Progenitor cell of endocrine pancreas (in vitro differentiated cells): Measurements from ENCODE around the gene RNF11. TPM values are rescaled to one million over a fixed set of nuclear protein-coding genes. Genes with fewer than 3 reads are reported as not detected.

Source experiments
- DNase-seq: peaks from one replicate; pipeline ENCODE4 v3.0.0; 2021; ENCODE audit warnings: low spot score; ENCODE audit not compliant: unreplicated experiment
- H3K27ac Mint-ChIP-seq: 2 replicates; pipeline ENCODE4 v1.8.0; 2021; ENCODE audit warnings: mild to moderate bottlenecking, moderate library complexity, mixed read lengths
- H3K27me3 Mint-ChIP-seq: 2 replicates; pipeline ENCODE4 v1.8.0; 2021; ENCODE audit warnings: mixed read lengths
- H3K36me3 Mint-ChIP-seq: 2 replicates; pipeline ENCODE4 v1.8.0; 2022; ENCODE audit warnings: mixed read lengths; ENCODE audit not compliant: insufficient read depth
- H3K4me1 Mint-ChIP-seq: 2 replicates; pipeline ENCODE4 v1.8.0; 2021; ENCODE audit warnings: low read depth, mixed read lengths
- H3K4me3 Mint-ChIP-seq: 2 replicates; pipeline ENCODE4 v1.8.0; 2021; ENCODE audit warnings: low read depth, mild to moderate bottlenecking, moderate library complexity, mixed read lengths
- H3K9me3 Mint-ChIP-seq: 2 replicates; pipeline ENCODE4 v1.8.0; 2021; ENCODE audit warnings: low read depth, mixed read lengths
- total RNA-seq: library from RNA; stranded (reverse); gene quantifications from 2 replicates; pipeline ENCODE4 v1.2.1, GENCODE V29; 2021
- TF ChIP-seq, protein P1 (sequence below): fragments of 200-600 bp; sonication (generic); IDR thresholded peaks from one replicate; pipeline ENCODE4 v1.5.0; 2021; ENCODE audit warnings: antibody characterized with exemption, mild to moderate bottlenecking; ENCODE audit not compliant: unreplicated experiment

The RNF11 gene
- total RNA-seq, 1 donor from 2014 or later: 67.5 TPM

GRCh38 chr1:51299981-51300670 lies 64.1 kb downstream of the RNF11 start:
- Mint-ChIP-seq H3K4me3 (no peak overlapping the region), H3K4me1 (peaks cover 4% of the 10 kb centered on the region), H3K9me3 (no peaks in the 10 kb centered on the region), H3K27me3 (no peaks in the 10 kb centered on the region), H3K27ac (no peak overlapping the region), H3K36me3 (peaks cover 6% of the 10 kb centered on the region)
- TF ChIP-seq, protein P1, sequence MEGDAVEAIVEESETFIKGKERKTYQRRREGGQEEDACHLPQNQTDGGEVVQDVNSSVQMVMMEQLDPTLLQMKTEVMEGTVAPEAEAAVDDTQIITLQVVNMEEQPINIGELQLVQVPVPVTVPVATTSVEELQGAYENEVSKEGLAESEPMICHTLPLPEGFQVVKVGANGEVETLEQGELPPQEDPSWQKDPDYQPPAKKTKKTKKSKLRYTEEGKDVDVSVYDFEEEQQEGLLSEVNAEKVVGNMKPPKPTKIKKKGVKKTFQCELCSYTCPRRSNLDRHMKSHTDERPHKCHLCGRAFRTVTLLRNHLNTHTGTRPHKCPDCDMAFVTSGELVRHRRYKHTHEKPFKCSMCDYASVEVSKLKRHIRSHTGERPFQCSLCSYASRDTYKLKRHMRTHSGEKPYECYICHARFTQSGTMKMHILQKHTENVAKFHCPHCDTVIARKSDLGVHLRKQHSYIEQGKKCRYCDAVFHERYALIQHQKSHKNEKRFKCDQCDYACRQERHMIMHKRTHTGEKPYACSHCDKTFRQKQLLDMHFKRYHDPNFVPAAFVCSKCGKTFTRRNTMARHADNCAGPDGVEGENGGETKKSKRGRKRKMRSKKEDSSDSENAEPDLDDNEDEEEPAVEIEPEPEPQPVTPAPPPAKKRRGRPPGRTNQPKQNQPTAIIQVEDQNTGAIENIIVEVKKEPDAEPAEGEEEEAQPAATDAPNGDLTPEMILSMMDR: no peak
- no peak for DNase-seq

DNA sequence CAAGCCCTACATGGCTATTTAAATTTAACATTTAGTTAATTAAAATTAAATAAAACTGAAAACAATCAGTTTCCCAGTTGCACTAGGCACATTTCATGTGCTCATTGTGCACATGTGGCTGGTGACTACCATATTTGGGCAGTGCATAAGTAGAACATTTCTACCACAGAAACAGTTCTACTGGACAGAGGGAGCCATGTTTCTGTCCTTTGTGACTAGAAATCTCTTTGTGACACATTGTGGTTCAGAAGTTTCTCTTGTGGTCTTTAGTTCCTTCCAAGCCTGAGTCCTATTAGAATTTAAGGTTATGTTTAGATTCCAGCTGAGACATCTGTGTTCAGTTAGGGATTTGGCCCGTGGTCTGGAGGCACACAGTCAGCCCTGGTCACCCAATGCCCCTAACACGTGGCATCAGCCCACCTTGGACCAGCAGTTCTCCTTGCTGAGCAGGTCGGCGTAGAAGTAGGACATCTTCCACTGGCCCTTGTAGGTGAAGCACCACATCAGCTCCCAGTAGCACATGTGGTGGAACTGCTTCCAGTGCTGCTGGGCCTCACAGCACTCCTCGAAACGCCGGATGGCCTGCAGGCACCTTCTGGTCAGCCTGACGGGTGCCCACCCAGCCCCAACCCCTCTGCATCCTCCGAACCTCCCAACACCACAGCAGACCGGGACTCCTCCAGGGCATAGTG lies 65.2 kb downstream of the RNF11 start:
- Mint-ChIP-seq H3K36me3 (peaks cover 6% of the 10 kb centered on the region), H3K9me3 (no peaks in the 10 kb centered on the region), H3K4me3 (no peak overlapping the region), H3K27ac (no peak overlapping the region), H3K27me3 (no peaks in the 10 kb centered on the region), H3K4me1 (peaks cover 7% of the 10 kb centered on the region)
- no peak for DNase-seq
- TF ChIP-seq, protein P1: no peak

- no peak overlapping the region for H3K4me3 Mint-ChIP-seq
Measured at GRCh38 chr1:51301844-51302162, 65.7 kb downstream of the RNF11 start.

DNA sequence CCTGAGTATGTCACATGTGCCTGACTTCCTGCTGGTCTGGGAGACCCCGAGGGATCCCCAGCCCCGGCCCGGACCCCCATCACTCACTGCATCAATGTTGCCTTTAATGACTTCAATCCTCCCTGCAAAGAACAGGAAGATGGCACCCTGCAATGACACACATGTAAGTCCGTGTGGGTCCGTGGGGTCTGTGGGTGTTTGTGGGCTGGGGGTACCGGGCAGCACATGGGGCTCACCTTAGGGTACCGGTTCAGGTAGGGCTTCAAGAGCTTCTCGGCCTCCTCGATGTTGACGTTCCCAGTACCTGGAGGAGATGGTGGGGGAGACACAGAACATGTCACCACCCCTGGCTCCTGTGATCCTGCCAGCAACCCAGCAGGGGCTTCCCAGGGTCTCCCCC lies 66.2 kb downstream of the RNF11 start:
- no peak overlapping the region for H3K4me3 Mint-ChIP-seq
- H3K4me1 Mint-ChIP-seq: peaks cover 7% of the 10 kb centered on the region
- no peaks in the 10 kb centered on the region for H3K27me3 Mint-ChIP-seq
- H3K36me3 Mint-ChIP-seq: peaks cover 6% of the 10 kb centered on the region
- no peak overlapping the region for H3K27ac Mint-ChIP-seq
- no peak for DNase-seq
- no peaks in the 10 kb centered on the region for H3K9me3 Mint-ChIP-seq
- TF ChIP-seq, protein P1: no peak

More at GRCh38 chr1:51301844-51302162, 65.7 kb downstream of the RNF11 start:
- Mint-ChIP-seq H3K4me1 (peaks cover 7% of the 10 kb centered on the region), H3K36me3 (peaks cover 6% of the 10 kb centered on the region), H3K9me3 (no peaks in the 10 kb centered on the region), H3K27ac (no peak overlapping the region), H3K27me3 (no peaks in the 10 kb centered on the region)
- TF ChIP-seq, protein P1: no peak
- no peak for DNase-seq

DNA sequence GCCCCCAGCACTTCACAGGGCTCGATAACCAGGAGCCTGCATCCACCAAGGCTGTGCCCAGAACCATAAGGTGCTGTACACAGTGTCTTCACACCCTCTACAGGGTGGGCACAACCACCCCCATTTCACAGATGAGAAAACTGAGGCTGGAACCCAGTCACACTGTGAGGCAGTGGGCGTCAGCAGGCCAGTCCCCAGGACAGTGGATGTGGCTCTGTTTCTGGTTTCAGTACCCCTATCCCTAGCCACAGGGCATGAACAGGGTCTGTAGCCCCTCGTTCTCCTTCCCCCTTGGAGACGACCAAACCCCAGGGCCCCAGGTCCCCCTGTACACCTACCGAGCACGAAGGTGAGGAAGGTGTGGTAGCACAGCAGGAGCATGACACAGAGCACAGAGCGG lies 66.7 kb downstream of the RNF11 start:
- Mint-ChIP-seq H3K36me3 (peaks cover 6% of the 10 kb centered on the region), H3K9me3 (no peaks in the 10 kb centered on the region), H3K27me3 (no peaks in the 10 kb centered on the region), H3K27ac (no peak overlapping the region), H3K4me1 (peaks cover 5% of the 10 kb centered on the region), H3K4me3 (no peak overlapping the region)
- TF ChIP-seq, protein P1: no peak
- DNase-seq: no peak
